ENCODE data around the gene CXCL5. TPM values are rescaled to one million over a fixed set of nuclear protein-coding genes. Genes with fewer than 3 reads are reported as not detected.

The CXCL5 gene
- total and polyA plus RNA-seq, 2 donors (not counting 3 experiments of a cell fraction or from before 2014, with no cell fraction given), result 0.33 to 0.40 TPM

DNA sequence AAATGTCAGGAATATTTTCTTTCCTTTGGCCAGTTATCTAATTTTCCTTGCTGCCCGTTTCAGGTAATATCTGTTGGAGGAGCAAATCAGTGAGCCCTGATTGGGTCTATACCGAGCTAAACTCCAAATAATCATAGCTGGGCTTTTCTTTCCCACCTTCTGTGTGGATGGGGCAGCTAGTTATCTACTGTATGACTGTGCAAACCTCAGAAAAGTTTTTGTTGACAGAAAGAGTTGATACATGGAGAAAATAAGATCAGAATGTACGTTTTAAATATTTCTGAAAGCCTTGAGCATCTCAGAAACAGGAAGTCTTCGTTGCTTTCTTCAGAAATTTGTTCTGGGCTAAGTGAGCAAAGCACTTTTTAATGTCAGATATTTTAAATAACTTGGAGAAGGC, 6.2 kb upstream of the CXCL5 start:
- Histone ChIP-seq H3K9me1 (replicated peaks; ENCODE audit: control insufficient read depth, extremely low read depth, insufficient read depth, low read length) (peaks cover 2% of the 10 kb centered on the region), H3K4me2 (ENCODE audit: insufficient read depth, low read length) (no peak overlapping the region), H2AFZ (ENCODE audit: low read depth, low read length) (no peak overlapping the region), H3K36me3 (ENCODE audit: control insufficient read depth in 2 of 2, extremely low read depth in 1 of 2, insufficient read depth in 2 of 2, low read length in 2 of 2) (no peaks in the 10 kb centered on the region), H3K9me3 (replicated peaks; ENCODE audit: control insufficient read depth, insufficient read depth, low read length) (no peaks in the 10 kb centered on the region), H3K27ac (ENCODE audit: insufficient read depth, low read depth, low read length) (no peak overlapping the region), H3K79me2 (ENCODE audit: control insufficient read depth, insufficient read depth, low read length) (no peaks in the 10 kb centered on the region), H4K20me1 (replicated peaks; ENCODE audit: control insufficient read depth, extremely low read depth, insufficient read depth, low read length) (no peaks in the 10 kb centered on the region), H3K4me1 (ENCODE audit: control insufficient read depth, extremely low read depth, insufficient read depth, low read length) (peaks cover 3% of the 10 kb centered on the region), H3K4me3 (replicated peaks in 1 of 3; ENCODE audit: insufficient read depth in 1 of 3, low read depth in 1 of 3, low read length in 3 of 3) (no peak overlapping the region), H3K9ac (replicated peaks; ENCODE audit: extremely low read depth, insufficient read depth, low read length) (no peak overlapping the region), H3K27me3 (ENCODE audit: control insufficient read depth in 2 of 2, insufficient read depth in 2 of 2, low read length in 2 of 2) (no peaks in the 10 kb centered on the region)
- intact Hi-C loops (cut with micrococcal nuclease) (no loop called here), dilution Hi-C loops (cut with MboI; ENCODE audit: extremely low pct_ligation_motif_present, low sequenced_read_pairs) (no loop called here)
- BruUV-seq (replicated peaks), result no TSS peak
- FAIRE-seq, result no peak
- ChIA-PET CTCF (no interaction called here), POLR2A (no interaction called here)
- DNase-seq (ENCODE audit: low read depth, low spot score), result no peak
- no peak for TF ChIP-seq MYC (IDR thresholded peaks at IDR 0.05; ENCODE audit: low read depth, low read length)
- no peak for TF ChIP-seq POLR2A (IDR thresholded peaks at IDR 0.05; ENCODE audit: low read depth, low read length)
- TF ChIP-seq, protein P1, sequence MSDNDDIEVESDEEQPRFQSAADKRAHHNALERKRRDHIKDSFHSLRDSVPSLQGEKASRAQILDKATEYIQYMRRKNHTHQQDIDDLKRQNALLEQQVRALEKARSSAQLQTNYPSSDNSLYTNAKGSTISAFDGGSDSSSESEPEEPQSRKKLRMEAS (IDR thresholded peaks at IDR 0.05; ENCODE audit: insufficient read depth, insufficient read length), result no peak
- TF ChIP-seq, protein P2, sequence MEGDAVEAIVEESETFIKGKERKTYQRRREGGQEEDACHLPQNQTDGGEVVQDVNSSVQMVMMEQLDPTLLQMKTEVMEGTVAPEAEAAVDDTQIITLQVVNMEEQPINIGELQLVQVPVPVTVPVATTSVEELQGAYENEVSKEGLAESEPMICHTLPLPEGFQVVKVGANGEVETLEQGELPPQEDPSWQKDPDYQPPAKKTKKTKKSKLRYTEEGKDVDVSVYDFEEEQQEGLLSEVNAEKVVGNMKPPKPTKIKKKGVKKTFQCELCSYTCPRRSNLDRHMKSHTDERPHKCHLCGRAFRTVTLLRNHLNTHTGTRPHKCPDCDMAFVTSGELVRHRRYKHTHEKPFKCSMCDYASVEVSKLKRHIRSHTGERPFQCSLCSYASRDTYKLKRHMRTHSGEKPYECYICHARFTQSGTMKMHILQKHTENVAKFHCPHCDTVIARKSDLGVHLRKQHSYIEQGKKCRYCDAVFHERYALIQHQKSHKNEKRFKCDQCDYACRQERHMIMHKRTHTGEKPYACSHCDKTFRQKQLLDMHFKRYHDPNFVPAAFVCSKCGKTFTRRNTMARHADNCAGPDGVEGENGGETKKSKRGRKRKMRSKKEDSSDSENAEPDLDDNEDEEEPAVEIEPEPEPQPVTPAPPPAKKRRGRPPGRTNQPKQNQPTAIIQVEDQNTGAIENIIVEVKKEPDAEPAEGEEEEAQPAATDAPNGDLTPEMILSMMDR (IDR thresholded peaks at IDR 0.05; ENCODE audit: extremely low read depth in 1 of 2, insufficient read depth in 1 of 2, low read depth in 1 of 2, low read length in 2 of 2), result no peak
- TF ChIP-seq FOS (IDR thresholded peaks at IDR 0.05; ENCODE audit: borderline replicate concordance, insufficient read depth, low read length), result no peak

DNA sequence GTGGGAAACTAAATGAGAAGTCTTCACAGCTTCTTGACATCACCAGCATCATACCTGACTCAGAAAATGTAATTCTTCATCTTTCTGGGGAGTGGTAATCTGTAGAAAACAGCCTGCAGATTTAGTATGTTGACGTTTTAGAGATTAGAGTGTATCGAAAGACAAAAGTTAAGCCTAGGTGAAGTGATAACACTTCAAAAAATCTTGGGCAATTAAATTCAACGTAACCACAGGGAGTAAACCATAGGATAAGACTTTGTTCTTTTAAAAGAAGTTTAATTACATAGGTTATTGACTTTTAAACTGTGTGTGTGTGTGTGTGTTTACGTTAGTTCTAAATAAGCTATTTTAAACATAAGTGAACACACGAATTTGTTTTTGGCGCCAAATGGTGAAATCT, 1.8 kb upstream of the CXCL5 start:
- dilution Hi-C loops (cut with MboI; ENCODE audit: extremely low pct_ligation_motif_present, low sequenced_read_pairs), result no loop called here
- no peaks in the 10 kb centered on the region for H3K36me3 ChIP-seq (ENCODE audit: control insufficient read depth in 2 of 2, extremely low read depth in 1 of 2, insufficient read depth in 2 of 2, low read length in 2 of 2)
- TF ChIP-seq, protein P1 (IDR thresholded peaks at IDR 0.05; ENCODE audit: insufficient read depth, insufficient read length), result no peak
- no peak for TF ChIP-seq POLR2A (IDR thresholded peaks at IDR 0.05; ENCODE audit: low read depth, low read length)
- TF ChIP-seq EZH2 (IDR thresholded peaks at IDR 0.05; ENCODE audit: borderline replicate concordance, low read depth, low read length, severe bottlenecking), result no peak
- no peak for TF ChIP-seq POLR2AphosphoS5 (IDR thresholded peaks at IDR 0.05; ENCODE audit: insufficient read depth, low read depth, low read length)
- TF ChIP-seq JUN (IDR thresholded peaks at IDR 0.05; ENCODE audit: borderline replicate concordance, insufficient read depth, insufficient read length, low read depth), result no peak
- TF ChIP-seq FOS (IDR thresholded peaks at IDR 0.05; ENCODE audit: borderline replicate concordance, insufficient read depth, low read length), result no peak
- intact Hi-C loops (cut with micrococcal nuclease), result no loop called here
- H3K4me3 ChIP-seq (replicated peaks in 1 of 3; ENCODE audit: insufficient read depth in 1 of 3, low read depth in 1 of 3, low read length in 3 of 3), result no peak overlapping the region
- DNase-seq (ENCODE audit: low read depth, low spot score) (no peak), FAIRE-seq (no peak)
- BruUV-seq (replicated peaks), result no TSS peak
- no peaks in the 10 kb centered on the region for H3K9me3 ChIP-seq (replicated peaks; ENCODE audit: control insufficient read depth, insufficient read depth, low read length)
- no peaks in the 10 kb centered on the region for H3K9me1 ChIP-seq (replicated peaks; ENCODE audit: control insufficient read depth, extremely low read depth, insufficient read depth, low read length)
- CTCF ChIA-PET, result interaction anchor here (2.0 kb wide), 1 partner anchor 134 kb away, joined by 14 read pairs; no protein-coding TSS in a partner anchor
- H3K9ac ChIP-seq (replicated peaks; ENCODE audit: extremely low read depth, insufficient read depth, low read length), result no peak overlapping the region
- no peak overlapping the region for H3K27ac ChIP-seq (ENCODE audit: insufficient read depth, low read depth, low read length)
- POLR2A ChIA-PET, result no interaction called here
- no peak overlapping the region for H3K4me2 ChIP-seq (ENCODE audit: insufficient read depth, low read length)
- no peaks in the 10 kb centered on the region for H3K79me2 ChIP-seq (ENCODE audit: control insufficient read depth, insufficient read depth, low read length)
- peaks cover 10% of the 10 kb centered on the region for H3K4me1 ChIP-seq (ENCODE audit: control insufficient read depth, extremely low read depth, insufficient read depth, low read length)
- no peaks in the 10 kb centered on the region for H4K20me1 ChIP-seq (replicated peaks; ENCODE audit: control insufficient read depth, extremely low read depth, insufficient read depth, low read length)
- H2AFZ ChIP-seq (ENCODE audit: low read depth, low read length), result no peak overlapping the region
- H3K27me3 ChIP-seq (ENCODE audit: control insufficient read depth in 2 of 2, insufficient read depth in 2 of 2, low read length in 2 of 2), result no peaks in the 10 kb centered on the region
